IMR-90 (cell line): ENCODE results near the gene ZMYND11. TPM values are rescaled to one million over a fixed set of nuclear protein-coding genes. Genes with fewer than 3 reads are reported as not detected.

ENCODE experiments used
- ATAC-seq: fragments of 200-7000 bp; cut with Tn5 transposase; 2 replicates; pipeline ENCODE4 v1.9.1; 2020; ENCODE audit warnings: low read depth, mild to moderate bottlenecking, moderate library complexity
- BruUV-seq: library from RNA; stranded (reverse); fragments of 400-500 nt; replicated peaks from 2 replicates; lab custom pipeline; 2021; lab: Mats Ljungman, UMichigan
- CTCF ChIA-PET: fragments of 300-600 bp; formaldehyde crosslinking; extraction: SDS; loops from one replicate; lab custom pipeline; 2021; ENCODE audit warnings: antibody characterized with exemption; lab: Yijun Ruan, JAX
- POLR2A ChIA-PET: fragments of 300-600 bp; sonication (Branson Sonifier 250); formaldehyde crosslinking; loops from one replicate; lab custom pipeline; 2022; ENCODE audit warnings: antibody characterized with exemption; ENCODE audit not compliant: unreplicated experiment; lab: Charles Lee
- DNase-seq: peaks from one replicate; pipeline ENCODE4 v3.0.0; 2013
- H2AFZ ChIP-seq: replicated peaks from 2 replicates; pipeline ENCODE3; 2013; ENCODE audit warnings: low read length, mild to moderate bottlenecking; ENCODE audit not compliant: poor library complexity
- H2AK5ac ChIP-seq: 2 replicates; pipeline ENCODE4 v1.6.1; 2013; ENCODE audit warnings: low read depth, low read length, inconsistent platforms
- H2AK9ac ChIP-seq: replicated peaks from 2 replicates; pipeline ENCODE3; 2013; ENCODE audit warnings: mild to moderate bottlenecking, low read depth, low read length, moderate library complexity; ENCODE audit not compliant: poor library complexity
- H2BK120ac ChIP-seq: 2 replicates; pipeline ENCODE4 v1.6.1; 2013; ENCODE audit warnings: low read depth, low read length, inconsistent platforms
- H2BK15ac ChIP-seq: 3 replicates; pipeline ENCODE4 v1.6.1; 2013; ENCODE audit warnings: low read depth, low read length, inconsistent platforms
- H2BK20ac ChIP-seq: 2 replicates; pipeline ENCODE4 v1.6.1; 2013; ENCODE audit warnings: low read depth, mild to moderate bottlenecking, inconsistent platforms, low read length, moderate library complexity
- H2BK5ac ChIP-seq: 2 replicates; pipeline ENCODE4 v1.6.1; 2013; ENCODE audit warnings: mild to moderate bottlenecking, low read depth, low read length, inconsistent platforms; ENCODE audit not compliant: poor library complexity, severe bottlenecking
- H3K14ac ChIP-seq: replicated peaks from 2 replicates; pipeline ENCODE4 v1.6.1; 2013; ENCODE audit warnings: low read depth, low read length, inconsistent platforms
- H3K18ac ChIP-seq: 2 replicates; pipeline ENCODE4 v1.6.1; 2013; ENCODE audit warnings: low read depth, low read length, control low read depth
- H3K23ac ChIP-seq: 2 replicates; pipeline ENCODE4 v1.6.1; 2013; ENCODE audit warnings: low read depth, low read length, inconsistent platforms
- H3K27ac ChIP-seq: 2 replicates; pipeline ENCODE4 v1.5.1; 2013; ENCODE audit warnings: mild to moderate bottlenecking, control low read depth, low read length; ENCODE audit not compliant: insufficient read depth
- H3K27me3 ChIP-seq: 2 replicates; pipeline ENCODE4 v1.6.1; 2013; ENCODE audit warnings: low read length; ENCODE audit not compliant: control insufficient read depth, insufficient read depth
- H3K36me3 ChIP-seq: 2 replicates; pipeline ENCODE4 v1.6.1; 2013; ENCODE audit warnings: low read length, mixed read lengths; ENCODE audit not compliant: control insufficient read depth, insufficient read depth
- H3K4ac ChIP-seq: 2 replicates; pipeline ENCODE4 v1.6.1; 2013; ENCODE audit warnings: low read depth, low read length, inconsistent platforms
- H3K4me1 ChIP-seq: 2 replicates; pipeline ENCODE4 v1.6.1; 2013; ENCODE audit warnings: low read length, mixed read lengths; ENCODE audit not compliant: control insufficient read depth, insufficient read depth
- H3K4me2 ChIP-seq: 2 replicates; pipeline ENCODE4 v1.6.1; 2013; ENCODE audit warnings: low read depth, mild to moderate bottlenecking, control low read depth, low read length, moderate library complexity
- H3K4me3 ChIP-seq: 2 replicates; pipeline ENCODE4 v1.5.1; 2013; ENCODE audit warnings: low read depth, mild to moderate bottlenecking, control low read depth, low read length, moderate library complexity; ENCODE audit not compliant: insufficient read depth
- H3K56ac ChIP-seq: 2 replicates; pipeline ENCODE4 v1.6.1; 2013; ENCODE audit warnings: low read length, inconsistent platforms; ENCODE audit not compliant: insufficient read depth; ENCODE audit errors: extremely low read depth
- H3K79me1 ChIP-seq, 2 experiments: 2 replicates each; pipeline ENCODE4 v1.6.1; 2013; ENCODE audit warnings: low read length in 2 of 2, inconsistent platforms in 1 of 2, low read depth in 1 of 2
- H3K9ac ChIP-seq: 2 replicates; pipeline ENCODE4 v1.6.1; 2013; ENCODE audit warnings: low read depth, low read length, control low read depth
- H3K9me1 ChIP-seq: 2 replicates; pipeline ENCODE4 v1.6.1; 2013; ENCODE audit warnings: low read length, inconsistent platforms; ENCODE audit not compliant: insufficient read depth
- H3K9me3 ChIP-seq: 2 replicates; pipeline ENCODE4 v1.6.1; 2013; ENCODE audit warnings: low read length; ENCODE audit not compliant: control insufficient read depth, insufficient read depth
- H4K20me1 ChIP-seq: 2 replicates; pipeline ENCODE4 v1.6.1; 2013; ENCODE audit warnings: low read length, inconsistent platforms; ENCODE audit not compliant: insufficient read depth
- H4K5ac ChIP-seq: 2 replicates; pipeline ENCODE4 v1.6.1; 2013; ENCODE audit warnings: mild to moderate bottlenecking, low read depth, low read length, control low read depth
- H4K8ac ChIP-seq, 2 experiments: 2 replicates each; pipeline ENCODE4 v1.6.1; 2013; ENCODE audit warnings: low read depth in 2 of 2, low read length in 2 of 2, control low read depth in 1 of 2, inconsistent platforms in 1 of 2
- H4K91ac ChIP-seq: 2 replicates; pipeline ENCODE4 v1.6.1; 2013; ENCODE audit warnings: low read depth, low read length, inconsistent platforms; ENCODE audit not compliant: insufficient read depth
- BHLHE40 ChIP-seq: fragments of 150-350 bp; IDR thresholded peaks from 2 replicates; pipeline ENCODE4 v1.6.1; 2016; ENCODE audit warnings: mild to moderate bottlenecking, low read depth, low read length
- CEBPB ChIP-seq: IDR thresholded peaks from 2 replicates; pipeline ENCODE4 v1.6.1; 2012; ENCODE audit warnings: low read depth, low read length, improper control_type of control experiment
- CHD1 ChIP-seq: IDR thresholded peaks from 2 replicates; pipeline ENCODE4 v1.6.1; 2012; ENCODE audit warnings: low read depth, low read length, improper control_type of control experiment
- FOS ChIP-seq: fragments of 150-350 bp; IDR thresholded peaks from 2 replicates; pipeline ENCODE4 v1.6.1; 2016; ENCODE audit warnings: low read depth, low read length
- MAFK ChIP-seq: IDR thresholded peaks from 2 replicates; pipeline ENCODE4 v1.6.1; 2012; ENCODE audit warnings: low read depth, low read length, improper control_type of control experiment
- MAZ ChIP-seq: IDR thresholded peaks from 2 replicates; pipeline ENCODE4 v1.6.1; 2012; ENCODE audit warnings: low read depth, mild to moderate bottlenecking, low read length, improper control_type of control experiment, moderate library complexity, borderline replicate concordance
- MXI1 ChIP-seq: IDR thresholded peaks from 2 replicates; pipeline ENCODE4 v1.6.1; 2012; ENCODE audit warnings: low read depth, mild to moderate bottlenecking, low read length, moderate library complexity, borderline replicate concordance
- NFE2L2 ChIP-seq: fragments of 150-350 bp; IDR thresholded peaks from 2 replicates; pipeline ENCODE4 v1.6.1; 2016; ENCODE audit warnings: low read depth, mild to moderate bottlenecking, low read length
- POLR2A ChIP-seq: IDR thresholded peaks from 2 replicates; pipeline ENCODE4 v1.6.1; 2012; ENCODE audit warnings: mild to moderate bottlenecking, low read depth, low read length
- RAD21 ChIP-seq: IDR thresholded peaks from 2 replicates; pipeline ENCODE4 v1.6.1; 2012; ENCODE audit warnings: low read length, improper control_type of control experiment
- RCOR1 ChIP-seq: IDR thresholded peaks from 2 replicates; pipeline ENCODE4 v1.6.1; 2012; ENCODE audit warnings: mild to moderate bottlenecking, low read length, improper control_type of control experiment; ENCODE audit not compliant: insufficient replicate concordance
- RFX5 ChIP-seq: IDR thresholded peaks from 2 replicates; pipeline ENCODE4 v1.8.0; 2012; ENCODE audit warnings: low read depth, mild to moderate bottlenecking, low read length, moderate library complexity
- SMC3 ChIP-seq: fragments of 150-350 bp; IDR thresholded peaks from 2 replicates; pipeline ENCODE4 v1.6.1; 2016; ENCODE audit warnings: low read depth, mild to moderate bottlenecking, antibody characterized with exemption, low read length, moderate library complexity
- WGBS, 2 experiments: methylation state at CpG; one replicate each; pipeline versions ENCODE4 v1.1.5 to v1.1.7; 2013; ENCODE audit warnings: missing lambda C conversion rate in 2 of 2; ENCODE audit not compliant: insufficient read length in 1 of 2; ENCODE audit errors: extremely low coverage in 2 of 2; 5-methylcytosine and 5-hydroxymethylcytosine counted together
- dilution Hi-C: fragments of 300-500 bp; cut with HindIII; formaldehyde crosslinking; loops from one replicate; pipeline ENCODE4 v1.14.3; 2018; ENCODE audit warnings: low sequenced_read_pairs; ENCODE audit not compliant: unreplicated experiment
- in situ Hi-C: fragments of 300-500 bp; cut with MboI; formaldehyde crosslinking; loops from 3 replicates; pipeline ENCODE4 v1.14.3; 2019; ENCODE audit warnings: low sequenced_read_pairs, inconsistent platforms, mixed read lengths
- intact Hi-C: fragments of 100-400 bp; cut with micrococcal nuclease; formaldehyde crosslinking; loops from 2 replicates; pipeline ENCODE4 v1.10.0; 2022
- polyA plus RNA-seq, 3 experiments: library from polyadenylated mRNA; depleted of rRNA; stranded (reverse); fragments of >200 nt; gene quantifications; 2 replicates each; pipeline ENCODE4 v1.2.3, GENCODE V29; 2012; ENCODE audit warnings: low replicate concordance in 1 of 3
- total RNA-seq: library from RNA; depleted of rRNA; stranded (reverse); fragments of >200 nt; gene quantifications from 2 replicates; pipeline ENCODE4 v1.2.3, GENCODE V29; 2012
- TF ChIP-seq, protein P1 (sequence below): conservative IDR thresholded peaks from 2 replicates; pipeline ENCODE4 v1.5.1; 2012; ENCODE audit warnings: mild to moderate bottlenecking, low read depth, low read length, improper control_type of control experiment
- TF ChIP-seq, protein P2 (sequence below): fragments of 150-350 bp; IDR thresholded peaks from 2 replicates; pipeline ENCODE4 v1.6.1; 2016; ENCODE audit warnings: low read depth, mild to moderate bottlenecking, low read length, moderate library complexity, borderline replicate concordance
- TF ChIP-seq, protein P3 (sequence below): fragments of 150-350 bp; IDR thresholded peaks from 2 replicates; pipeline ENCODE4 v1.6.1; 2017; ENCODE audit warnings: mild to moderate bottlenecking, antibody characterized with exemption, low read length, low read depth

The ZMYND11 gene
- total and polyA plus RNA-seq, 2 of the 4 experiments (the other 2 are of a cell fraction) = 39.5 to 72.2 TPM

DNA sequence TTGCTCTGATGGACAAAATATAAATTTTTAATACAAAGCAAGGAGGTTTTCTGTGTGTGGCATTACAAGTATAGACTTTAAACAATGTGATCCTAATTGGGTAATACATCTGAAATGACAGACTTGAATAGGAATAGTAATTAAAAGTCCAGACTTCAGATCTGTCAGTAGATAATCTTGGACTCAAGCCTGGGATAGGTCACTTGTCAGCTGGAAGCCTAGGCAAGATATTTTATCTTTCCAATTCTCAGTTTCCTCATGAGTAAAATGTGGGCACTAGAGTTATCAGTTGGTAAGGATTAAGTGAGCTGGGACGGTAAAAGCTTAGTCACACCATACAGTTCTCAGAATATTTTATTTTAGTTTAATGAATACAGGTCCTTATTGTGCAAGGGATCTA lies 10.4 kb upstream of the ZMYND11 start:
- Histone ChIP-seq H2AK5ac (no peak overlapping the region), H3K9ac (no peak overlapping the region), H2AFZ (no peak overlapping the region), H3K56ac (no peak overlapping the region), H3K18ac (no peak overlapping the region), H2BK5ac (no peak overlapping the region), H3K79me1 (0 out of 4 replicates have a peak, but pooled peaks cover 0 to 4% of the 10 kb centered on the region in 2 experiments), H4K5ac (no peak overlapping the region), H2AK9ac (no peak overlapping the region), H4K8ac (no peak overlapping the region), H3K4ac (no peak overlapping the region), H3K9me1 (no peaks in the 10 kb centered on the region), H2BK20ac (no peak overlapping the region), H3K36me3 (no peaks in the 10 kb centered on the region), H4K91ac (no peak overlapping the region), H4K20me1 (no peaks in the 10 kb centered on the region), H3K23ac (no peak overlapping the region), H3K27ac (no peak overlapping the region), H2BK15ac (no peak overlapping the region), H3K4me3 (no peak overlapping the region), H3K4me1 (no peaks in the 10 kb centered on the region), H3K14ac (no peak overlapping the region), H2BK120ac (no peak overlapping the region), H3K27me3 (no peaks in the 10 kb centered on the region), H3K4me2 (no peak overlapping the region), H3K9me3 (peaks cover 2% of the 10 kb centered on the region; the same call in 1 of the 2 replicates)
- in situ Hi-C loops (no loop called here), intact Hi-C loops (no loop called here), dilution Hi-C loops (no loop called here)
- POLR2A ChIA-PET = no interaction called here
- DNase-seq (no peak), ATAC-seq (no peak)
- CTCF ChIA-PET = no interaction called here
- TF ChIP-seq SMC3 (no peak), POLR2A (no peak), BHLHE40 (no peak), RAD21 (no peak), MXI1 (no peak), MAZ (no peak), FOS (no peak), RCOR1 (no peak), NFE2L2 (no peak), CHD1 (no peak), MAFK (no peak), CEBPB (no peak), RFX5 (no peak)
- TF ChIP-seq, protein P1, sequence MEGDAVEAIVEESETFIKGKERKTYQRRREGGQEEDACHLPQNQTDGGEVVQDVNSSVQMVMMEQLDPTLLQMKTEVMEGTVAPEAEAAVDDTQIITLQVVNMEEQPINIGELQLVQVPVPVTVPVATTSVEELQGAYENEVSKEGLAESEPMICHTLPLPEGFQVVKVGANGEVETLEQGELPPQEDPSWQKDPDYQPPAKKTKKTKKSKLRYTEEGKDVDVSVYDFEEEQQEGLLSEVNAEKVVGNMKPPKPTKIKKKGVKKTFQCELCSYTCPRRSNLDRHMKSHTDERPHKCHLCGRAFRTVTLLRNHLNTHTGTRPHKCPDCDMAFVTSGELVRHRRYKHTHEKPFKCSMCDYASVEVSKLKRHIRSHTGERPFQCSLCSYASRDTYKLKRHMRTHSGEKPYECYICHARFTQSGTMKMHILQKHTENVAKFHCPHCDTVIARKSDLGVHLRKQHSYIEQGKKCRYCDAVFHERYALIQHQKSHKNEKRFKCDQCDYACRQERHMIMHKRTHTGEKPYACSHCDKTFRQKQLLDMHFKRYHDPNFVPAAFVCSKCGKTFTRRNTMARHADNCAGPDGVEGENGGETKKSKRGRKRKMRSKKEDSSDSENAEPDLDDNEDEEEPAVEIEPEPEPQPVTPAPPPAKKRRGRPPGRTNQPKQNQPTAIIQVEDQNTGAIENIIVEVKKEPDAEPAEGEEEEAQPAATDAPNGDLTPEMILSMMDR = no peak
- TF ChIP-seq, protein P2, sequence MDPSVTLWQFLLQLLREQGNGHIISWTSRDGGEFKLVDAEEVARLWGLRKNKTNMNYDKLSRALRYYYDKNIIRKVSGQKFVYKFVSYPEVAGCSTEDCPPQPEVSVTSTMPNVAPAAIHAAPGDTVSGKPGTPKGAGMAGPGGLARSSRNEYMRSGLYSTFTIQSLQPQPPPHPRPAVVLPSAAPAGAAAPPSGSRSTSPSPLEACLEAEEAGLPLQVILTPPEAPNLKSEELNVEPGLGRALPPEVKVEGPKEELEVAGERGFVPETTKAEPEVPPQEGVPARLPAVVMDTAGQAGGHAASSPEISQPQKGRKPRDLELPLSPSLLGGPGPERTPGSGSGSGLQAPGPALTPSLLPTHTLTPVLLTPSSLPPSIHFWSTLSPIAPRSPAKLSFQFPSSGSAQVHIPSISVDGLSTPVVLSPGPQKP = no peak
- TF ChIP-seq, protein P3, sequence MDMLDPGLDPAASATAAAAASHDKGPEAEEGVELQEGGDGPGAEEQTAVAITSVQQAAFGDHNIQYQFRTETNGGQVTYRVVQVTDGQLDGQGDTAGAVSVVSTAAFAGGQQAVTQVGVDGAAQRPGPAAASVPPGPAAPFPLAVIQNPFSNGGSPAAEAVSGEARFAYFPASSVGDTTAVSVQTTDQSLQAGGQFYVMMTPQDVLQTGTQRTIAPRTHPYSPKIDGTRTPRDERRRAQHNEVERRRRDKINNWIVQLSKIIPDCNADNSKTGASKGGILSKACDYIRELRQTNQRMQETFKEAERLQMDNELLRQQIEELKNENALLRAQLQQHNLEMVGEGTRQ = no peak
- no TSS peak for BruUV-seq
- WGBS, 2 experiments = no CpG with 5 or more reads among the region's 1 CpG
